ENCODE results near the gene CSMD2.
A peak's percentile ranks its signal among the peaks of the same experiment; 100 is the strongest.
"Not testable (repeated sequence)": the region's sequence is repeated elsewhere in the genome, so short reads cannot be mapped to it uniquely, and the experiment has no call there.

The CSMD2 gene

DNA sequence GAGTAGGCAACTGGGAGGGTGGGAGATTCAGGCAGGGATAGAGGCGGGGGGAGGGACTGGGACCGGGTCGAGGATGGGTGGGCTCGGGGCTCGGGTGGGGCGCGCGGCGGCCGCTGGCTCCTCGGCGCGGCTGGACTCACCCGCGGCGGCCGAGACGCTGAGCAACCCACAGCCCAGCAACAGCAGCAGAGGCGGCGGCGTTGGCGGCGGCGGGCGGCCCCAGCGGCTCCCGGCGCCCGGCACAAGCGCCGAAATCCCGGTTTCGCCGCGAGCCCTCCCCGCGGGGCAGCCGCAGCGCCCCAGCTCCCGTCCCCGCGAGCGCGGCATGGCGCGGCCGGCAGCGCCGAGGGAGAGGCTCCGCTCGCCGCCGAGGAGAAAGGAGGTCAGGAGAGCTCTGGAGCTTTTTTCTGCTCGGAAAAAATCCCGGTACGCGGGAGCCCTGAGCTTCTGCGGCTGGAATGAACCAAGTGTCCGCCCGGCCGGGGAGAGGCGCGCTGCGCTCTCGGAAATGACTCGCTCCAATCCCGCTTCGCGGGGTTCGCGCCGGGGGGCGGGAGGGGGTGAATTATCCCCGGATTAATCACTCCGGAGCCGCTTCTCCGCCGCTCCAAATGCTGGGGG, at the start of gene CSMD2:
Gene CSMD2, minus strand, starts transcription at position 460 of the 621 bp plus-strand sequence. Its CDS starts 133 bp downstream, at position 327.
- DNase-seq = no peak

DNA sequence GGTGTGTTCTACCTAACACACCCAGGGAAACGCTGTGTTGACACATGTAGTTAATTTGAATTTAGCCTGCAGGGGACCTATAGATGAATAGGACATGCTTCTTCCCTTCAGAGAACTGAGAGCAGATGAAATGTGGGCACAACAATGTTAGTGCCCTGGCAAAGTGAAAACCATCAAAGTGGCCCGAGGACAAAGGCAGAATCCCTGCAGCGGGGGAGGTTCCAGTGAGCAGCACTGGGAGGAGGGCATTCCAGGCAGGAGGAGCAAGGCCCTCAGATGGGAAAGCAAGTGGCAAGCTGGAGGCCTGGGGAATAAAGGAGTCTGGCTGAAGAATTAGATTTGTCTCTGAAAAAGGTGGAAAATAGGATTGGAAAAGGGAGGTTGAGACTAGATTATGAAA, 48.9 kb upstream of the CSMD2 start:
- no peak for DNase-seq

DNA sequence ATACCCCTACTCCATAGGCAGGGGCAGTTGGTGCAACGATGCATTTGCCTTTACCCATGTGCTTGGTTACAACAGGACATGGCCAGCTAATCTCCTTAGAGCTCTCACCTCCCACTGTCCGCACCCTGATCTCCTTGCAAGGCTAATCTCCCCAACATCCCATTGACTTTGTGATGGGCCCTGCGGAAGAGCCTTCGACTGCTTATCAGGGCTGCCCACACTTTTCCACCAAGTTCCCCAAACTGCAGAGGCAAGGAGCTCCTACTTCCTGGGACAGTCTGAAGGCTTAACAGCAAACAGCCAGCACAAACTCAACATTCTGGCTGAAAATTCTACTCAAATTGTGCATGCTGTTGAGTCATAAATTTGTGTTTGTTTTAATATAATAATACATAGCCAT, 47.6 kb upstream of the CSMD2 start:
- DNase-seq = no peak

DNA sequence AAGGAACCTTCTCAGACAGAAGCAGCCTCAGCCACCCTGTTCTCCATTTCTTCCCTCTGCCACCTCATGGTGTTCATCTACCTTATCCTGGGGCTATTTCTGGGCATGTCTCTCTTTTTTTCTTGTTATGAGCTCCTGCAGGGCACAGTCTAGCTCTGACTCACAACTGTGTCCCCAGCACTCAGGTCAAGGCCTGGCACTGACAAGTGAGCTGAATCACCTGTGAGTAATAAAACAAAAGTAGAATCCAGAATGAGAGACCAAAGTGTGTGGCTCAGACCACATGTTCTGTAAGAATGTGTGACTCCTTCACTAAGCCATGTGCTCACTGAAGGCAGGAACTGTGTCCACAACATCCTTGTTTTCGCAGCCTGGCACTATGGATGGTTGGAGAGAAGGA, 34.9 kb upstream of the CSMD2 start:
- no peak for DNase-seq

DNA sequence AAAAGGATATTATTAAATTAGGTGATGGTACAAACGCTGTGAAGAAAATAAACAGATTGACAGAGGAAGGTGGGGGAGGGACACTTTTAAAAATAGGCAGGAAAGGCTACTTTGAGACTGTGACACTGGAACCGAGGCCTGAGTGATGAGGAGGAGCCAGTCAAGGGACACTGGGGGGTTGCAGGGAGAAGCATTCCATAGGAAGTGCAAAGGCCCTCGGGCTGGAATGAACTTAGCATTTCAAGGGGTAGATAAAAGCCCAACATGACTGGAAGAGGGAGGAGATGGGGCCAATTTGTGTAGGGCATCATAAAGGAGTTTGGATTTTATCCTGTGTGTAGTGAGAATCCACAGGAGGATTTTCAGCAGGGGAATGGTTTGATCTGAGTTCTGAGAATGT, 27.6 kb upstream of the CSMD2 start:
- no peak for DNase-seq

DNA sequence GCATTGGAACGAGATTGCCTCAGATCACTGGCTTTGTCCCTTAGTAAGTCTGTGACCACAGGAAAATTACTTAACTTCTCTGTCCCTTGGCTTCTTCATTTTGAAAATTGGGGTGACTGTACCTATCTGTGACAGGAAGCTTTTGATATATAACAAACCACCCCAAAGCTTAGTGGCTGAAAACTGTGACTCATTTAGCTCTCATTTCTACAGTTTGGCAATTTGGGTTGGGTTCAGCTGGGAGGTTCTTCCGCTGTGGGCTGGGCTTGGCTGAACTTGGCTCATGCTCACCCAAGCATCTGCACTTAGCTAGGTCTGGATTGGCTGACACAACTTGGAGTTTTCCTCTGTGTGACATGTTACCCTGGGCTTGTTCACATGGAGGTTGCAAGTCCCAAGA, 25.7 kb upstream of the CSMD2 start:
- no peak for DNase-seq

DNA sequence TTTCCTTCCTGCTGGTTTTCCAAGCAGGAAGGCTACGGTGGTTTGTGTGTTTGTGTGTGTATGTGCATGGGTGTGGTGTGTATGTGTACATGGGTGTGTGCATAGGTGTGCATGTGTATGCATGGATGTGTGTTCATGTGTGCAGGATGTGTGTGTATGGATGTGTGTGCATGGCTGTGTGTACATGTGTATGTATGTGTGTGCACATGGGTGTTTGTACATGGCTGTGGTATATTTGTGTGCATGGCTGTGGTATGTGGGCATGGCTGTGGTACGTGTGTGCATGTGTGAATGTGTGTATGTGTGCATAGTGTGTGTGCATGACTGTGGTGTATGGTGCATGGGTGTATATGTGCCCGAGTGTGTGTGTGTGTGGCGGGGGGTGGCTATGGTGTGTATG, 24.0 kb upstream of the CSMD2 start:
- no peak for DNase-seq

DNA sequence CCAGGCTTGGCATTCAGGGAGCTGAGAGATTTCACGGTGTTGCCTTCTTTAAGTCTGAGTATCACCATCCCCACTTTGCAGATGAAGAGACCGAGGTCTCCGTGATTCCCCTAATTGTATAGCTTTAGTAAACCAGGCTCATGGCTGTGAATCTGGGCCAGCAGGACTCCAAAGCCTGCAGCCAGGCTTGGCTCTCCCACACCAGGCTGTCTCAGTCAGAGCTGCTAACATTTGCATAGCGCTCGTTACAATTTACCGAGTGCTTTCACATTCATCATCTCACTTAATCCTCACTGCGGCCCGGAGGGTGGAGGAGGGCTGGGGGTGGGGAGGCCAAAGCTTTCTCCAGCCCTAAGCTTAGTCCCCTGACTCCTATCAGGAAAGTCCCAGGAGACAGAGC, 23.4 kb upstream of the CSMD2 start:
- no peak for DNase-seq

DNA sequence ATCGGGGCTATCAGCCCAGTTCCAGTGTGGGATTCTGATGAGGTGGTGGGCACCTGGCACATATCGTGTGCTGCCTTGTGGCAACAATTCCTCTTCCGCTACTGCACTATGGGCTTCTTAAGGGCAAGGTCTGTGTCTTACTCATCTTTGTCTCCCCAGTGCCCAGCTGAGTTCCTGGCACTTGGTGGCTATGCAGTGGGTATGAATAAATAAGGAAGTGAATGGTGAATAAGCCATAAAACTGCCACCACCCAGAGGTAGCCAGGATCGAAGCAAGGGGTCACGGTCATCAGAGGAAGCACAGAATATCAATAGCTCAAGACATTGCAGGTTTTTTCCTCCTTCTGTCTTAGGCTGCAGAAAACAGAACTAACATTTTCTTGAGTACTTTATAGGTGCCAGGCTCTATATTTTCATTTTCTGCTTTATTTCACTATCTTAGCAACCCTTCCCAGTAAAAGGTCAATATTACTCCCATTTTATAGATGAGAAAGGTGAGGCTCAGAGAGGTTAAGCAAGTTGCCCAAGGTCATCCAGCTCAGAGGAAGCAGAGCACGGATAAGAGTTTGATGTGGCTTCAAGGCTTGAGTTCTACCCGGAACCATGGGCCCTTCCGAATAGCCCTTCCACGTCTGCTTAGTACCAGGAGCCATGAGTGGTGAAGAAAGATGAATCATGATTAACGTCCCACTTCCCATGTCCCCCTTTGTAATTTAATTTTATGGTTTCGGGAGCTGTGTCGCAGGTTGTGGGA, 21.9 kb upstream of the CSMD2 start:
- DNase-seq = no peak

DNA sequence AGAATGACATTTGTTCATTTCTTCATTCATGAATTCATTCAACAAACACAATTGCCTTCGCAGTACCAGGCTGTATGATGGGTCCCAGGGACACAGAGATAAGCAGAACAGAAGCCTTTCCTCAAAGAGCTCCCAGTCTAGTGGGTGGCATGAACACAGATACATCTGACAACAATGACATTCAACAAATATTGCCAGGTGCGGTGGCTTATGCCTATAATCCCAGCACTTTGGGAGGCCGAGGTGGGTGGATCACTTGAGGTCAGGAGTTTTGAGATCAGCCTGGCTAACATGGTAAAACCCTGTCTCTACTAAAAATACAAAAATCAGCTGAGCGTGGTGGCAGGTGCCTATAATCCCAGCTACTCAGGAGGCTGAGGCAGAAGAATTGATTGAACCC, 18.4 kb upstream of the CSMD2 start:
- not testable (repeated sequence) for DNase-seq

DNA sequence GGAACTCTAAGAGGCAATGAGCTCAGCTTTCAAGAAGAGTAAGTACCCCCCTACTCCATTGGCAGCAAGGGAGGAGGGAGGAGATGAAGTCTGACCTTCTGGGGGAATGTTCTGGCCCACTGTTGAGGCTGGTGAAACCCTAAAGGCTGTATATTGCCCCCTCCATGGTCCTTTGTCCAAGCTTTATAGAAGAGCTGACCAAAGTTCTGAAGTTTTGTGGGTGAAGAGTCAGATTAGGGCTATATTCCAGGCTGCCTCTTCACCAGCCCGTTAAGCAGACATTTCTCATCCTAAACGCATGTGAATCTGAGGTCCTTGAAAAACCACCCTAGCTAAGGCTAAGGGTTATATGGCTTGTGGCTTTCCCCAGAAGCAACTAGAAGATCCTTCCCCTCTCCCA, 13.0 kb upstream of the CSMD2 start:
- DNase-seq = no peak

DNA sequence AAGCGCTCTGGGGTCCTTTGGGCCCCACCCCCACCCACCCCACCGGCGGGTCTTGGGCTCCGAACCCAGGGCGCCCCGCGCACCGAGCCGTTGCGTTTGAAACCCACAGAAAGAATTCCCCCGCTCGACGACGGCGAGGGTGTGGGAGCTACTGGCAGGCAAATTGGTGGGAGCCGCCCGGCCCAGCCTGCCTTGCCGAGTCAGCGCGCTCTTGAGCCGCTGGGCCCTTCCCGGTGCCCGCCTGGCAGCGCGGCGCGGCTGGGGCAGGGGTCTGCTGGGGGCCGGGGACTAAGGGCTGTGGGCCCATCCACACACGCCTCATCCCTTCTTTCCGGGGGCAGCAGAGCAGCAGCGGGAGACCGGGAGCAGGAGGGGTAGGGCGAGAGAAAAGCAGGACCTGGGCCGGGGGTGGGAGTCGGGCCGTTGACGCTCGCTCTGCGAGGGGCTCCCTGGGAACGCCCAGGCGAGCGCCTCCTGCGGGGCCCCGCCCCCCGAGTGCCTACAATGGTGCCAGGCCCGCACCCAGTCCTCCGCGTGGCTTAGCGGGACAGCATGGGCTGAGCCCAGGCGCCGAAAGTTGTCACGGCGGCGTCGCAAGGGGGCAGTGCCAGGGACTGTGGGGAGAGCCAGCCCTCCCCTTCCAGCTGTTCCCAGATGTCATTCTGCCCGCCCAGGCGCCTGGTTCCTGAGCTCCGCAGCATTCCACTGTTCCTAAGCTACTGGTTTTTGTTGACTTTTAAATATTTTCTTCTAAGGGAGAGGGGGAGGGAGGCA, 12.0 kb upstream of the CSMD2 start, which contains the start of gene C1orf94:
Gene C1orf94, plus strand, starts transcription at position 78 of the 774 bp plus-strand sequence. CDS start 883 bp downstream, outside the sequence.
- DNase-seq = no peak

DNA sequence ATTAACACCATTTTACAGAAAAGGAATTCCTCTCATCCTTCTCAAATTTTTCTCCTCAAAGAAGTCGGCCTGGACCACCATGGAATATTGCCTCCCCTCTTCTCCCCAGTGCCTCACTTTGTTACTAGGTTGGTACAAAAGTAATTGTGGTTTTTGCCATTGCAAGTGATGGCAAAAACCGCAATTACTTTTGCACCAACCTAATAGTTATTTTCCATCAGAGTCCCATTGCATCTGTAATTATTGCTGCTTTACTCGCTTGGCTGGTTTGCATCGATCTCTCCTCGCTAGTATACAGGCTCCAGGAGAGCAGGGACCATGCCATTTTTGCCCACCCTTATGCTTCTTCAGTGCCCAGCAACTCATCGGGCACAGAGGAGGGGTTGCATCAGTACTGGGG, 10.7 kb upstream of the CSMD2 start:
- no peak for DNase-seq

DNA sequence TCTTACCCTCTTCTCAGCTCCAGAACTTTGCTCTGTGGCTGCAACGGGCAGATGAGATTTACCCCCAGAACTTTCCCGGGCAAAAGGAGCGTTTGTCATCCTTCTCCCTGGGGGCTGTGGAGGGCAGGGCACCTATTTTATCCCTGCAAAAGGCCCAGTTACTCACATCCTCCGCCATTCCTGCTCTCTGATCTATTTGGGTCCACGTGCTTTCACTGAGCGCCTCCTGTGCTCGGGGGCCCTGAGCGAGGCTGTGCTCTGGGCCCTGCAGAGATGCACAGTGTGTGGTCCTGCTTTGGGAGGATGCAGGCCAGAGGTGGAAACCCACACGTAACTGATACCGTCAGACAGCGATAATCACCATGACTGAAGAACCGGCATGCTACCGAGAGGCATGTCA, 2.4 kb upstream of the CSMD2 start:
- no peak for DNase-seq

DNA sequence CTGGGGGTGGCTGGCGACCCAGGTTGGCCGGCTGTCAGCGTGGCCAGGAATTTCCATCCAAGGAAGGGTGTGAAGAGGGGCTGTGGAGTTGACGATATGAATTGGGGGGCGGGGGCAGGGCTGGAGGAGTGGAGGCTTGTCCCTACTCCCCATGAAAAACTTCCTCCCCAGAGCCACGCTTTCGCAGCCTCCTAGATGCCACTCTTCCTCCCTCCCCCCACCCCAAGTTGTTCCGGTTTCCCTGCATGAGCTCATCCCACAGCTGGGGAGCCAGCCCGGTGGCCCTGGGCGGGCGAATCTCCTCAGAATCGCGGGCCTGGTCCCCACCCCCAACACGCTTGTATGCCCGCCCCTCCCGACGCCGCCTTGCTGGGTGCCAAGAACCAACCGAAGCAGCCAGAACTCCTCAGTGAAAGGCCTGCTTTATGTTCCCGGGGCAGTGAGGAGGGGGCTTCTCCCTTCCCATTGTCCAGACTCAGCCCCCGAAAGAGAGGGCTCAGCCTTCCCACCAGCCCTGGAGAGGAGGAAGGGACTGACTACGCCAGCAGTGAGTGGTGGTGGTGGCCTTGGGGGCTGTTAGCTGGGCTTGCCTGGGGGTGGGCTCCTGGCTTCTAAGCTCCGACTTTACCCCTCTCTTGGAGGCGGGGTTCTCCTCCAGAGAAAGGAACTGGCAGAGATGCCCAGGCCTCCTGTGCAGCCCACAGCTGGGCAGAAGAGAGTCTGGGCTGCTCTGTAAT, 1.8 kb upstream of the CSMD2 start:
- DNase-seq = no peak

DNA sequence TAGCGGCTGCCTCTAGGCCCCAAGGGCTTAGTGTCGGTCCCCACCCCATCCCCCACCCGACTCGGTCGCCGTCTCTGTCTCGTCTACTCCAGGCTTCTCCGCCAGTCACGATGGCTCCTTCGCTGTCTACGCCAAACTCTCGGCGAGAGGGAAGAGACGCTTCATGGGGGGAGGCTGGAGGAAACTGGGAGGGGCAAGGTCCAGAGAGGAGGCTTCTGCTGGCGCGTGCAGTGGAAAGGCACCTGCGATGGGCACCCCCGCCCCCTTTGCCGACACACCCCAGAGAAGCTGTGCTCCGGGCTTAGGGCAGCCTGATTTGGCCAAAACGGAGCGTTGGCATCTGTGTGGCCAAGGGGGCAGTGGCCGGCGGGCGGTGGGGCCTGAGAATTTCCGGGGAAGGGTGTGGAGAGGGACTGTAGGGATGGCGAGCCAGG, 1.2 kb upstream of the CSMD2 start:
- no peak for DNase-seq

DNA sequence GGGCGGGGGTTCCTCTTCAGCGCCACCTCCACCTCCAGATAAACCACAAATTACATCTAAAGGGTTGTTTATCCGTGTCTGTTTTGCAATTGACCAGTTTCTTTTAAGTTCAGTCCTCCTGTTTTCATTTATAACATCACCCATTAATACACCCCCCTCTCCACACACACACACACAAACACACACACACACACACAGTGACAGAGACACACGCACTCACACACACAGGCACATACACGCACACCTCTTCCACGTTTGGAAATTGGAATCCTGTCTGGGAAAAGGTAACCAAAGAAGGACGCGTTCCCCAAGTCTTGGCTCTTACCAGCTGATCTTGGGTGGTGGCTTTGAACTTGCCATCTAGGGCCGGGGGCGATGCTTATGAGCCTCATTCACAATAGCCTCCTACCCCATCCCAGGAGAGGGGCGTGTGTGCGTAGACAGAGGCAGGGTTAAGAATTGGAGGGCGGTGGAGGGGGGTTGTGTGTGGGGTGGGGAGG, 442 bp upstream of the CSMD2 start:
- DNase-seq = no peak

DNA sequence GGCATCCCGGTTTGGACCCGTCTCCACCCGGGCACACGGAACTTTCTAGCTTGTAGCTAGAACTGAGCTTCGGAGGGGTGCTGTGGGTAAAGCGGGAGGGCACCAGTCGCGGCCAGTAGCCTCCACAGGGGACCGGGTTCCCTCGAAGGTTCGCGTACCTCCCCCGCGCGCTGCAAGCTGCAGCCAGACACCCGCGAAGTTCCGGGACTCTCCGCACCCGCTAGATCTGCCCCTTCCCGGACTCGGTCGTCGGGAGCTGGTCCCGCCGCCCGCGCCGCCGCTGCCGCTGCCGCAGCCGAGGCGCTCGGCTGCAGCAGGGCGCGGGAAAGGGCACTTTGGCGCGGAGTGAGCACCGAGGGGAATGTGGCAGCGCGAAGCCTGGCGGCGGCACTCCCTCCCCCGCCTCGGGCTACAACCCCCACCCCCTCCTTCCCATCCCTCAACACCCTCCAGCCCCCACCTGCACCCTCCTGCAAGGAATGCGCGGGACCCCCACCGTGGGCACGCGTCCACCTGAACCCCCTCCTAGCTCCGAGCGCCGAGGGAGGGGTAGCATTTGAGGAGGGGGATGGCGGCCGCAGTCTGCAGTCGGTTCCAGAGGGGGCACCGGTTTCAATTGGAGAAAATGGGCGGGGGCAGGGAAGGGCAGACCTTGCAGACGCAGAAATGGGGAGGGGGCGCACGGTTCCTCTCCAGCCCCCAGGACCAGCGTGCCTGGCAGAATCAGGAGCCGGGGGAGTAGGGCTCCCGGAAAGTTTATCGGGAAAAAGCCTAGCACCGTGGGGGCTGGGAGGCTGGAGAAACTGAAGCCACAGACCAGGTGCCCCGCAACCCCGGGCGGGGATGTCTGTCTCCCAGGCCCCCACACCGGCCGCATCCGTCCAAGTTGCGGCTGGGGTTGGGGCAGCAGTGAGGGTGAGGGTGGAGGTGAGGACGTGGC, 968 bp downstream of the CSMD2 start:
- no peak for DNase-seq

DNA sequence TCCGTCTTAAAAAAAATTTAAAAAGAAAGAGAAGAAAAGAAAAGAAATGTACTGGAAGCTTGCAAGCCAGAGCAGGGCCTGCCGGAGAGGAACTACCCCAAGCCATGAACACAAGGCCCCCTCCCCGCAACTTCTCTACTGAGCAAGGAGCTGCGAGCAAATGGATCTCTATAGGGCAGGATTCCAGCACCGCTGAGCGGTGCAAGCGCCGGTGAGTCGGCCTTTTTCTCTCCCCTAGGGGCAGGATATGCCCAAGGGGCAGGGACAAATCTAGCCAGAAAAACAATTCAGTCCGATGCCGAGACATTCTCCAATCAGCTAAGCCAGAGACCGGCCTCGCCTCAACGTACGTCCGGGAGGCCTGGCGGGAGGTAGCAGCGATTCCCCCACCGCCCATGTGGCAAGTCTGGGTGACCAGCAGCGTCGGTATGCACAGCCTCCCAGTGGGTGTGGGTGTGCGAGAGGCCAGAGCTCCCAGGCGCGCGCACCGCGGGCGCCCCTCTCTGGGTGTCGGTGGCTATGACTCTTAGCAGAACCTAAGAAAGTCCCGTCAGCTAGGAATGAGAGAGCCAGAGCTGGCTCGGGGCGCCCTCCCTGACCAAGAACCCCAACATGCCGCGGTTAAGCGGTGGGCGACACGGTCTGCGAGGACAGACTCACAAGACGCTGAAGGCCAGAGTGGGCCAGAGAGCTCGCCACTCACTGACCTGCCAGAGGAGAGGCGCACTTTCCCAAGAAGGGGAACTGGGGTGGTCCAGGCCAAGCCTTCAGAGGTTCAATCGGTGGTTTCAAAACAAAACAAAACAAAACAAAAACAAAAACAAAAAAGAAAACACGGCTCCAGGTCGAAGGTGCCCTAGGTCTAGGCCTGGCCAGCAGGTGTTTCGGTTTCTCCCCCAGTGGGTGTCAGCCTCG, 1.9 kb downstream of the CSMD2 start:
- DNase-seq = peak in 1 of 2 experiments; percentile 23

DNA sequence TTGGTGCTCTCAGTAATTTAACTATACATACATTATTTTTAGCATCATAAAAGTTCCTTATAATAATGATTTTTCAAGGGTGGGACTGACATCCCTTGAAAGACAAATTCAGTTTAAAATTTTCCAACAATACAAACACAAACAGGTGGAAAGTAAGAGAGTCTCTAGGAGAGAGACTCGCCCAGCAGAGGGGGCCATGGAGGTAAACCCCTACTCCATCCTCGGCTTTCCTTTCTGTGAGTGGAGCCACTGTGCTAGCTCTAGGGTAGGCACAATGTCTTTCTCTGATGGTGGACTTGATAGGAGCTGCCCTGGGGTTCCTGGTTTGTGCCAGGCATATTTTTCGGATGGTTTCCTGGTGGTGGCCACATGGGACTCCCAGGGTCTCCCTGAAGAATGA, 8.3 kb downstream of the CSMD2 start:
- DNase-seq = no peak

DNA sequence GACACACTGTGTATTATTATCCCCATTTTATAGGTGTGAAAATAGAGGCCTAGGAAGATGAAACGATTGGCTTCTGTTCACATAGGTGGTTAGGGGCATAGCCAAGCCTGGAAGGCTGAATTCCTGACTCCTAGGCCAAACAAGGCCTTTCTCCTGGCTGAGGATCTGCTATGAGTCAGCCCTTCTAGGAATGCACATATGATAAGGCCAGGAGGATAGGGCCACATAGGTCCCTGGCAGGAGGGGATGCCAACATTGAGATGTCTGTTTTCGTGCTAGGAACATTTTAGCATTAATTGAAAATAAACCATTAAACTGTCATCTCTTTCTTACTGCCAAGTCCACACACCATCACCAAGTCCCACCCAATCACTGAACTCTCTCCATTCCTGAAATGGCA, 9.2 kb downstream of the CSMD2 start:
- DNase-seq = no peak

Measured in NCI-H446 (cell line).